ENCODE results near the gene ELP4.

DNA sequence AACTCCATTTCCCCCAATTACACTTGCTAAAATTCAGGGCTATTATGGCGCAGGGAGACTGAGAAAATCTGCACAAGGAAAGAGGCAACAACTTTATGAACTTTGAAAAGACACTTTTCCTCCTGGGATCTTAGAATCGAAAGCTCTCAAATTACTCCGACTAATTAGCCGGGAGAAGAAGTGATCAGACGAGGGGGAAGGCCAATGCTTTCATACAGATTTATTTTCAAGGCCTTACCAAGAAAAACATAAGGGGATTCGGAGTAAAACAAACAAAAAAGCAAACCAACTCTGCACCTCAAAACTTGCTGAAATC lies 299.9 kb downstream of the ELP4 start:
- TF ChIP-seq SP3 (tag by site-specific recombination; IDR thresholded peaks at IDR 0.05), result no peak
- no peak for TF ChIP-seq CTCF (tag by site-specific recombination; IDR thresholded peaks at IDR 0.05)
- no peak for TF ChIP-seq EGR2 (tag by site-specific recombination; IDR thresholded peaks at IDR 0.05; ENCODE audit: low read depth)
- TF ChIP-seq, protein P1, sequence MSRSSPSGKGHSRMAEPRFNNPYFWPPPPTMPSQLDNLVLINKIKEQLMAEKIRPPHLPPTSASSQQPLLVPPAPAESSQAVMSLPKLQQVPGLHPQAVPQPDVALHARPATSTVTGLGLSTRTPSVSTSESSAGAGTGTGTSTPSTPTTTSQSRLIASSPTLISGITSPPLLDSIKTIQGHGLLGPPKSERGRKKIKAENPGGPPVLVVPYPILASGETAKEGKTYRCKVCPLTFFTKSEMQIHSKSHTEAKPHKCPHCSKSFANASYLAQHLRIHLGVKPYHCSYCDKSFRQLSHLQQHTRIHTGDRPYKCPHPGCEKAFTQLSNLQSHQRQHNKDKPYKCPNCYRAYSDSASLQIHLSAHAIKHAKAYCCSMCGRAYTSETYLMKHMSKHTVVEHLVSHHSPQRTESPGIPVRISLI (tag by site-specific recombination; IDR thresholded peaks at IDR 0.05), result no peak

Measured in HEK293 (cell line).